Measurements from ENCODE around the gene IGLL5. TPM values are rescaled to one million over a fixed set of nuclear protein-coding genes. Genes with fewer than 3 reads are reported as not detected.

Gene IGLL5
- total and polyA plus RNA-seq, 9 of the 15 experiments (the other 6 are each of a cell fraction or from before 2014, with no cell fraction given) = not detected

GRCh38 chr22:22933807-22934542, 46.4 kb downstream of the IGLL5 start:
- H3K79me2 ChIP-seq (ENCODE audit: control insufficient read depth, insufficient read depth, low read length) = no peaks in the 10 kb centered on the region
- in situ Hi-C loops (cut with MboI) = loop anchor here (25.0 kb wide), 1 partner anchor 1328 kb away; the partner anchor contains the start of gene SPECC1L

More at GRCh38 chr22:22933807-22934542, 46.4 kb downstream of the IGLL5 start:
- FAIRE-seq (no peak), ATAC-seq (no peak), DNase-seq (ENCODE audit: extremely low read depth in 1 of 4, low spot score in 3 of 4) (peak in 2 of 4 experiments; percentile 57 to 64)
- Histone ChIP-seq H3K27ac (ENCODE audit: extremely low read depth, low read depth, low read length) (no peak overlapping the region), H3K4me1 (replicated peaks in 1 of 2; ENCODE audit: control insufficient read depth in 2 of 2, insufficient read depth in 2 of 2, low read length in 2 of 2) (peaks cover under 1 to 7% of the 10 kb centered on the region in 2 experiments), H3K36me3 (ENCODE audit: control insufficient read depth, insufficient read depth, low read length) (no peaks in the 10 kb centered on the region), H3K9me1 (ENCODE audit: control insufficient read depth, insufficient read depth, low read length) (peaks cover 16% of the 10 kb centered on the region), H4K20me1 (replicated peaks; ENCODE audit: control insufficient read depth, insufficient read depth, low read length) (peaks cover 74% of the 10 kb centered on the region), H3K9ac (ENCODE audit: insufficient read depth in 1 of 2, low read depth in 2 of 2, low read length in 2 of 2) (peak overlapping the region in 1 of 2 experiments; percentile 21; a peak in 1 of 4 replicates), H3K9me3 (replicated peaks; ENCODE audit: control insufficient read depth, insufficient read depth, low read depth, low read length) (no peaks in the 10 kb centered on the region), H3K4me3 (no peak overlapping the region), H3K4me2 (ENCODE audit: insufficient read depth, low read length) (no peak overlapping the region), H2AFZ (ENCODE audit: low read depth, low read length) (no peak overlapping the region), H3K27me3 (ENCODE audit: control insufficient read depth in 2 of 2, insufficient read depth in 2 of 2, low read length in 2 of 2) (peaks cover 6 to 39% of the 10 kb centered on the region in 2 experiments; a peak in 2 of 5 replicates)
- intact Hi-C loops (cut with micrococcal nuclease) = no loop called here
- ChIA-PET CTCF (ENCODE audit: low intra/inter-chr PET ratio) (interaction anchor here (0.9 kb wide), 1 partner anchor 494 kb away, joined by 4 read pairs; no protein-coding TSS in a partner anchor), POLR2A (interaction anchor here (0.7 to 6.9 kb wide), 10 partner anchors 8 to 104 kb away, joined by 3 to 74 read pairs (median 4); no protein-coding TSS in a partner anchor)
- 0 out of 2 replicates have a peak, but pooled peaks have one; percentile 8 for TF ChIP-seq ZKSCAN1 (IDR thresholded peaks at IDR 0.05; ENCODE audit: low read depth, low read length)
- TF ChIP-seq SREBF1 (IDR thresholded peaks at IDR 0.05; ENCODE audit: borderline replicate concordance, low read depth, low read length) = peak; percentile 43; the same call in 1 of the 2 replicates
- TF ChIP-seq ZFP36 (IDR thresholded peaks at IDR 0.05; ENCODE audit: low read depth, low read length, partially characterized antibody) = peak; percentile 13
- TF ChIP-seq RCOR1 (IDR thresholded peaks at IDR 0.05; ENCODE audit: borderline replicate concordance in 1 of 2, low read depth in 2 of 2, low read length in 2 of 2) = peak in 1 of 2 experiments; percentile 60; a peak in 1 of 4 replicates
- TF ChIP-seq ZNF212 (CRISPR knock-in tag; IDR thresholded peaks at IDR 0.05) = no peak
- under 1% methylated on average over 10 of the region's 10 CpGs for WGBS (ENCODE audit: insufficient coverage, low coverage, missing lambda C conversion rate)
- no TSS peak for BruUV-seq (replicated peaks)

Measured in K562 (cell line).